Caco-2 (cell line): ENCODE measurements around the gene TTI1. TPM values are rescaled to one million over a fixed set of nuclear protein-coding genes. Genes with fewer than 3 reads are reported as not detected.

Experiments used
- BruUV-seq: library from RNA; stranded (reverse); fragments of 400-500 nt; replicated peaks from 2 replicates; lab custom pipeline; 2021; lab: Mats Ljungman, UMichigan
- CTCF ChIA-PET: fragments of 300-600 bp; sonication (Branson Sonifier 250); formaldehyde crosslinking; loops from one replicate; lab custom pipeline; 2022; ENCODE audit warnings: antibody characterized with exemption; lab: Charles Lee
- POLR2A ChIA-PET: fragments of 300-600 bp; sonication (Branson Sonifier 250); formaldehyde crosslinking; loops from one replicate; lab custom pipeline; 2022; ENCODE audit warnings: antibody characterized with exemption; lab: Charles Lee
- DNase-seq, 2 experiments: peaks; one replicate each; pipeline versions ENCODE4 v3.0.0 to v3.0.0-alpha.2; 2020 to 2022
- H3K27me3 ChIP-seq: replicated peaks from 2 replicates; pipeline ENCODE4 v1.6.0; 2011; ENCODE audit warnings: low read length; ENCODE audit not compliant: control insufficient read depth, insufficient read depth
- H3K36me3 ChIP-seq: 2 replicates; pipeline ENCODE4 v1.5.1; 2011; ENCODE audit warnings: low read length; ENCODE audit not compliant: control insufficient read depth, insufficient read depth
- H3K4me1 ChIP-seq: fragments of 250-450 bp; sonication (Bioruptor Pico); 2 replicates; pipeline ENCODE4 v1.5.1; 2020; ENCODE audit warnings: mild to moderate bottlenecking
- H3K4me3 ChIP-seq: 2 replicates; pipeline ENCODE4 v1.5.1; 2011; ENCODE audit warnings: low read depth, mild to moderate bottlenecking, control low read depth, low read length
- H3K9me3 ChIP-seq: fragments of 250-450 bp; sonication (Bioruptor Pico); 2 replicates; pipeline ENCODE4 v1.5.1; 2020; ENCODE audit warnings: mild to moderate bottlenecking, moderate library complexity
- H3K27ac Mint-ChIP-seq: one replicate; pipeline ENCODE4 v1.8.0; 2022; ENCODE audit warnings: mixed read lengths; ENCODE audit not compliant: unreplicated experiment
- H3K27me3 Mint-ChIP-seq: one replicate; pipeline ENCODE4 v1.8.0; 2022; ENCODE audit warnings: mixed read lengths; ENCODE audit not compliant: insufficient read depth, unreplicated experiment
- H3K36me3 Mint-ChIP-seq: one replicate; pipeline ENCODE4 v1.8.0; 2022; ENCODE audit warnings: mild to moderate bottlenecking, mixed read lengths; ENCODE audit not compliant: insufficient read depth, unreplicated experiment
- H3K4me1 Mint-ChIP-seq: one replicate; pipeline ENCODE4 v1.8.0; 2022; ENCODE audit warnings: low read depth, mixed read lengths; ENCODE audit not compliant: unreplicated experiment
- H3K4me3 Mint-ChIP-seq: one replicate; pipeline ENCODE4 v1.8.0; 2022; ENCODE audit warnings: mild to moderate bottlenecking, moderate library complexity, mixed read lengths; ENCODE audit not compliant: unreplicated experiment
- H3K9me3 Mint-ChIP-seq: one replicate; pipeline ENCODE4 v1.8.0; 2022; ENCODE audit warnings: mixed read lengths; ENCODE audit not compliant: unreplicated experiment
- CTCF ChIP-seq, 2 experiments: fragments of 200-600 bp in 1 of 2; IDR thresholded peaks; 1 replicate in 1 of 2; 2 replicates in 1 of 2; pipeline versions ENCODE4 v1.5.1 to v1.8.0; 2011 to 2022; ENCODE audit warnings: antibody characterized with exemption in 1 of 2, control low read depth in 1 of 2, inconsistent platforms in 1 of 2, low read depth in 1 of 2, low read length in 1 of 2, mild to moderate bottlenecking in 1 of 2, moderate library complexity in 1 of 2; ENCODE audit not compliant: insufficient read depth in 1 of 2, severe bottlenecking in 1 of 2, unreplicated experiment in 1 of 2
- intact Hi-C: fragments of 100-400 bp; cut with micrococcal nuclease; formaldehyde crosslinking; loops from one replicate; pipeline ENCODE4 v1.10.0; 2022; ENCODE audit not compliant: unreplicated experiment
- total RNA-seq: library from RNA; stranded (reverse); gene quantifications from 2 replicates; pipeline ENCODE4 v1.2.3, GENCODE V29; 2022

Gene TTI1
- total RNA-seq, 1 experiment from 2014 or later = 59.2 TPM

DNA sequence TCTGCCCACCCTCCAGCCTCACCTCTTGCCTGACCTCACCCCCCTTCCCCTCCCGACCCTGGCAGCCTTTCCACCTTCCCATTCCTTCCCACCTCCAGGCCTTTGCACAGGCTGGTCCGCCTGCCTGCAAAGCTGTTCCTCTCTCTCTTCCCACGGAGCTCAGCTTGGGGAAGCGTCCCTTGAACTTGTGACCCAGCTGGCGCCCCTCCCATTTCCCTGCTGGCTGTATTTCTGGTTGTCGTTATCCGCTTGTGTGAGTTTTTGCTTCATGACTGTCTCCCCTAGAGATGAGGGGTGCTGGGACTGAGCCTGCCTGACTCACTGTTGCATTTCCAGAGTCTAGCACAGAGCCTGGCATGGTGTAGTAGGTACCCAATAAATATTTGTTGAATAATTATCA is 97.8 kb downstream of the TTI1 start:
- Histone ChIP-seq H3K27me3 (no peaks in the 10 kb centered on the region), H3K36me3 (no peaks in the 10 kb centered on the region), H3K9me3 (no peaks in the 10 kb centered on the region), H3K4me1 (0 out of 2 replicates have a peak, but pooled peaks cover 4% of the 10 kb centered on the region), H3K4me3 (no peak overlapping the region)
- peaks cover 5% of the 10 kb centered on the region for H3K27me3 Mint-ChIP-seq
- no peak overlapping the region for H3K27ac Mint-ChIP-seq
- H3K36me3 Mint-ChIP-seq = no peaks in the 10 kb centered on the region
- ChIA-PET POLR2A (no interaction called here), CTCF (no interaction called here)
- no peaks in the 10 kb centered on the region for H3K4me1 Mint-ChIP-seq
- BruUV-seq = no TSS peak
- no peak overlapping the region for H3K4me3 Mint-ChIP-seq
- TF ChIP-seq CTCF (IDR thresholded peaks at IDR 0.05; ENCODE audit: insufficient read depth in 1 of 2, low read depth in 1 of 2, low read length in 1 of 2, severe bottlenecking in 1 of 2, unreplicated experiment in 1 of 2) = no peak
- H3K9me3 Mint-ChIP-seq = no peaks in the 10 kb centered on the region
- intact Hi-C loops = no loop called here
- no peak for DNase-seq

DNA sequence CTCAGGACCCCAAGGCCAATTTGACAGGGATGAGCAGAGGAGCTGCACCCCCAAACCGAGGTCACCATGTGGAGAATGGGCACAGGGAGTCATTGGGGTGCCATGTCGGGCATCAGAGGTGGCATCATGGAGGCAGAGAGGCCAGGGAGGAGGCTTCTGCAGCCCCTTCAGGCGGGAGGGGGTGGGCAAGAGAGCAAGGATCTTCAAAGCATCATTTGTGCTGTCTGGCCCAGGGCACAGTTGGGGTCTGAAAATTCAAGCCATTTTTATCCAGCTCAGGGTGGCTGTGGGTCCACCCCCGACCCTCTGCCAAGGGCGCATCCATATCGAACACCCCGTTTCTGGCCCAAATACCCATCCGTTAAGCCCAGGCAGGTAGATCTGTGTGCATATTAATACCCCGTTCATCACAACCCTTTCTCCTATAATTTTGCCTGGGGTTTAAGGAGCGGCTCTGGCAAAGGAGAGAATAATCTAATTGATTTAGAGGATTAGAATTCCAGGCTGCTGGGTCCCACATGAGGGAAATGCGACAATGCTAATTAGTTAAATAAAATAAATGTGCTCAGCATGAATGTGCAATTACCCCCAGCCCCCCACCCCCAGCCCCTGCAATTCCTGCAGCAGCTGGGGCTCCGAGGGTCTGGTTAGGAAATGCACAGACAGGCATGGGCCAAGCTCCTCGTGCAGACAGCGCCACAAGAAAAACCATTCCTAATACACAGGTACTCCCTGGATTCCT is 98.5 kb downstream of the TTI1 start:
- no peak for DNase-seq
- ChIA-PET CTCF (no interaction called here), POLR2A (no interaction called here)
- no peaks in the 10 kb centered on the region for H3K36me3 Mint-ChIP-seq
- no peaks in the 10 kb centered on the region for H3K9me3 ChIP-seq
- no peak overlapping the region for H3K4me3 ChIP-seq
- no peak overlapping the region for H3K4me3 Mint-ChIP-seq
- peaks cover 4% of the 10 kb centered on the region; the same call in 1 of the 2 replicates for H3K4me1 ChIP-seq
- no peaks in the 10 kb centered on the region for H3K9me3 Mint-ChIP-seq
- BruUV-seq = no TSS peak
- no peaks in the 10 kb centered on the region for H3K27me3 ChIP-seq
- H3K4me1 Mint-ChIP-seq = no peaks in the 10 kb centered on the region
- no peaks in the 10 kb centered on the region for H3K36me3 ChIP-seq
- intact Hi-C loops = no loop called here
- H3K27ac Mint-ChIP-seq = no peak overlapping the region
- TF ChIP-seq CTCF (IDR thresholded peaks at IDR 0.05; ENCODE audit: insufficient read depth in 1 of 2, low read depth in 1 of 2, low read length in 1 of 2, severe bottlenecking in 1 of 2, unreplicated experiment in 1 of 2) = no peak
- peaks cover 5% of the 10 kb centered on the region for H3K27me3 Mint-ChIP-seq

DNA sequence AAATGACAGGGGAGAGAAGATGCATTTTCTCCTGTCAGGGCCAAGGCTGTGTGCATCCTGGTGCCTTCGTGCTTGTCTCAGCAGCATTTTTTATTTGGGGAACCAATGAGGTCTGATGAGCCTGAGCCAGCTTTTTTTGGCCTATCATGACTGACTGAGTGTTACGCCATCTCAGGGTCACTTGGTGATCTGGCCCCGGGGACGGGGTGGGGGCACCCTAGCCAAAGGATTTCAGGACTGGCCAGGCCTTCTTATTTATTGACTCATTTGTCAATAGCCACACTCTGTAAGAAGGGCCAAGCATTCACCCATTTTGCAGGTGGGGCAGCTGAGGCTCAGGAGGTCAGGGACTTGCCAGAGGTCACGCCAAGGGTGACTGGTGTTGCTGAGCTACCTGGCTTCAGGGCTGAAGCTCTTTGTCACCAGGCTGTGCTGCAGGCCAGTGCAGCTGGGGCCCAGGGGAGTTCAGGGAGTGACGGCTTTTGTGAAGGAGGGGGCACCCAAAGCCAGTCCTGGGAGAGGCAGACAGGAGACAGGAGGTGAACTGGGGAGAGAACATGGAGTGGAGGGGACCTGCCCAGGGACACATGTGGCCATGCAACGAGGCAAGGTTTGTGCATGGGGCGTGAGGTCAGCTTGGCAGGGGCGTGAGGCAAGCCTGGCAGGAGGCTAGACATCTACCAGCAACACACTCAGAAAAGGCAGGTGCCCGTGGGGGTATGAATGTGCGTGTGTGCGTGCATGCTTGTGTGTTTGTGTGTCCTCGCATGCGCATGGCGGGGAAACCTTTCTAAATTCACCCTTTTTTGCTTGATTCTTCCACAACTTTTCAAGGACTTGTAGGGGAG is 99.2 kb downstream of the TTI1 start:
- peaks cover 10% of the 10 kb centered on the region for H3K4me1 ChIP-seq
- CTCF ChIA-PET = interaction anchor here (0.6 kb wide), 1 partner anchor 24 kb away, joined by 3 read pairs; no protein-coding TSS in a partner anchor
- Mint-ChIP-seq H3K4me1 (peaks cover 5% of the 10 kb centered on the region), H3K4me3 (no peak overlapping the region), H3K9me3 (no peaks in the 10 kb centered on the region), H3K27ac (no peak overlapping the region), H3K27me3 (peaks cover 5% of the 10 kb centered on the region), H3K36me3 (no peaks in the 10 kb centered on the region)
- POLR2A ChIA-PET = no interaction called here
- no peaks in the 10 kb centered on the region for H3K36me3 ChIP-seq
- DNase-seq = no peak
- no peak overlapping the region for H3K4me3 ChIP-seq
- no peaks in the 10 kb centered on the region for H3K9me3 ChIP-seq
- intact Hi-C loops = no loop called here
- TF ChIP-seq CTCF (IDR thresholded peaks at IDR 0.05; ENCODE audit: insufficient read depth in 1 of 2, low read depth in 1 of 2, low read length in 1 of 2, severe bottlenecking in 1 of 2, unreplicated experiment in 1 of 2) = no peak
- H3K27me3 ChIP-seq = no peaks in the 10 kb centered on the region
- BruUV-seq = no TSS peak
